Cardiac fibroblast (primary cell): ENCODE data around the gene CCT2.

Experiments used
- DNase-seq, 2 donors: peaks; one replicate each; pipeline versions ENCODE4 v3.0.0 to v3.0.0-alpha.2; 2010; ENCODE audit warnings: low read depth in 2 of 2
- H3K4me3 ChIP-seq, 2 donors: replicated peaks in 1 of 2; 1 replicate in 1 of 2; 2 replicates in 1 of 2; pipeline ENCODE4 v1.5.1; 2011; ENCODE audit warnings: low read depth in 2 of 2, low read length in 2 of 2, mild to moderate bottlenecking in 2 of 2, moderate library complexity in 1 of 2
- CTCF ChIP-seq: IDR thresholded peaks from one replicate; pipeline ENCODE4 v1.5.1; 2011; ENCODE audit warnings: low read depth, mild to moderate bottlenecking, low read length, inconsistent platforms

The CCT2 gene

GRCh38 chr12:69616025-69616424 is 30.8 kb downstream of the CCT2 start:
- TF ChIP-seq CTCF = no peak
- DNase-seq = no peak

GRCh38 chr12:69619050-69619449 is 33.8 kb downstream of the CCT2 start:
- no peak overlapping the region for H3K4me3 ChIP-seq
- no peak for TF ChIP-seq CTCF
- DNase-seq = peak in 1 of 2 donors; percentile 49

More at GRCh38 chr12:69616025-69616424, 30.8 kb downstream of the CCT2 start:
- no peak overlapping the region for H3K4me3 ChIP-seq

- no peak overlapping the region for H3K4me3 ChIP-seq
- TF ChIP-seq CTCF = no peak
- no peak for DNase-seq
Observed at GRCh38 chr12:69620077-69620476, 34.8 kb downstream of the CCT2 start.

- peak in 1 of 2 donors; percentile 9 for DNase-seq
- no peak for TF ChIP-seq CTCF
- no peak overlapping the region for H3K4me3 ChIP-seq
Observed at GRCh38 chr12:69620921-69621320, 35.7 kb downstream of the CCT2 start.

GRCh38 chr12:69621551-69621950 is 36.3 kb downstream of the CCT2 start:
- no peak overlapping the region for H3K4me3 ChIP-seq
- no peak for DNase-seq
- TF ChIP-seq CTCF = no peak

DNA sequence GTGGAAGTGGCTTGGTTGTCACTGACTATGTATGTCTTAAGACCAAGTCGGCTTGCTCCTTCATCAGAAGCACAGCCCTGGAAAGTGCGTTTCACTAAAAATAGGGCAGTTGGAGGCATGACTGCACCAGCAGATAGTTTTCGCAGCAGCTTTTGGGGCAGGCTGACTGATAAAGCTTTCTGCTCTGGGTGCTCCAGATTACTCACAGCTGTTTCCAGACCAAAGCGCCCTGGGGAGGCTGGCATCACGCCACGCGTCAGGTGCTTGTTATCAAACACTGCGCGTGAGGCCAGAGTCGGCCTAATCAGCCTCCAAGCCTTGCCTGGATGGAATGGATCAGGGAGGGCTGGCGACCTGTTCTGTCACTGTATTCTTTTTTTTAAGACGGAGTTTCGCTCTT is 38.7 kb downstream of the CCT2 start:
- no peak overlapping the region for H3K4me3 ChIP-seq
- DNase-seq = peak in 1 of 2 donors; percentile 48
- no peak for TF ChIP-seq CTCF

DNA sequence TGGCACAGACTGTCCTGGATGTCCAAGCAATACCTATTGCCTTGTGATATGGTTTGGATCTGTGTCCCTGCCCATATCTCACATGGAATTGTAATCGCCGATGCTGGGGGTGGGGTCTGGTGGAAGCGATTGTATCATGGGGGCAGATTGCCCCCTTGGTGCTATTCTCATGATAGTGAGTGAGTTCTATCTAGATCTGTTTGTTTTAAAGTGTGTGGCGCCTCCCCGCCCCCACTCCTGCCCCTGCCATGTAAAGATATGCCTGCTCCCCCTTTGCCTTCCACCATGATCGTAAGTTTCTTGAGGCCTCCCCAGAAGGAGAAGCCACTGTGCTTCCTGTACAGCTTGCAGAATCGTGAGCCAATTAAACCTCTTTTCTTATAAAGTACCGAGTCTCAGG is 42.2 kb downstream of the CCT2 start:
- DNase-seq = no peak
- no peak for TF ChIP-seq CTCF

More for the DNA sequence above, 42.2 kb downstream of the CCT2 start:
- no peak overlapping the region for H3K4me3 ChIP-seq
